HepG2 (cell line): Measurements from ENCODE around the gene RFC2. TPM values are rescaled to one million over a fixed set of nuclear protein-coding genes. Genes with fewer than 3 reads are reported as not detected.

Experiments
- ATF7 ChIP-seq, 2 experiments: fragments of 450-650 bp in 1 of 2; sonication (generic) in 1 of 2; formaldehyde crosslinking in 1 of 2; IDR thresholded peaks; 2 replicates each; pipeline versions ENCODE4 v1.4.0 to v1.6.1; 2016 to 2020; ENCODE audit warnings: antibody characterized with exemption in 1 of 2, mild to moderate bottlenecking in 1 of 2, missing genetic modification reagents in 1 of 2
- GABPB1 ChIP-seq: IDR thresholded peaks from 2 replicates; pipeline ENCODE4 v1.6.1; 2016; ENCODE audit warnings: mild to moderate bottlenecking, missing genetic modification reagents, moderate library complexity, missing compliant biosample characterization
- HDAC2 ChIP-seq: sonication (generic); formaldehyde crosslinking; IDR thresholded peaks from 2 replicates; pipeline ENCODE4 v1.4.0; 2020; ENCODE audit warnings: missing genetic modification reagents
- KIAA2018 ChIP-seq: sonication (generic); formaldehyde crosslinking; IDR thresholded peaks from 2 replicates; pipeline ENCODE4 v1.5.0; 2020; ENCODE audit warnings: mild to moderate bottlenecking, missing genetic modification reagents, borderline replicate concordance
- MEIS2 ChIP-seq: sonication (generic); formaldehyde crosslinking; IDR thresholded peaks from 2 replicates; pipeline ENCODE4 v1.9.0; 2021; ENCODE audit warnings: mild to moderate bottlenecking, missing genetic modification reagents
- SETDB1 ChIP-seq: sonication (generic); formaldehyde crosslinking; IDR thresholded peaks from 2 replicates; pipeline ENCODE4 v1.5.1; 2020; ENCODE audit warnings: missing genetic modification reagents, mild to moderate bottlenecking, borderline replicate concordance
- SP2 ChIP-seq: sonication (generic); formaldehyde crosslinking; IDR thresholded peaks from 2 replicates; pipeline ENCODE4 v1.5.1; 2020; ENCODE audit warnings: mild to moderate bottlenecking, missing genetic modification reagents
- SRSF9 ChIP-seq: fragments of 200-400 bp; formaldehyde crosslinking; IDR thresholded peaks from 2 replicates; pipeline ENCODE4 v1.6.1; 2018; ENCODE audit warnings: borderline replicate concordance, mild to moderate bottlenecking, low read depth, low read length; ENCODE audit not compliant: insufficient read depth, poor library complexity, severe bottlenecking
- ZMAT3 ChIP-seq: sonication (generic); formaldehyde crosslinking; conservative IDR thresholded peaks from 2 replicates; pipeline ENCODE4 v1.7.0; 2021; ENCODE audit warnings: missing genetic modification reagents
- ZNF382 ChIP-seq: sonication (generic); formaldehyde crosslinking; IDR thresholded peaks from 2 replicates; pipeline ENCODE4 v1.5.0; 2020; ENCODE audit warnings: missing genetic modification reagents, mild to moderate bottlenecking, borderline replicate concordance
- polyA plus RNA-seq, 8 experiments: library from polyadenylated mRNA; depleted of rRNA in 3 of 8; stranded (reverse) in 7 of 8; unstranded in 1 of 8; fragments of >200 nt; fragmentation: Illumina TruSeq in 4 of 8; extraction: Trizol in 4 of 8; gene quantifications; 2 replicates each; pipeline versions ENCODE4 v1.2.1 to v1.2.3, GENCODE V29; 2011 to 2016; ENCODE audit warnings: low read depth in 4 of 8, missing spikeins in 1 of 8, mixed read lengths in 1 of 8; ENCODE audit not compliant: insufficient read depth in 1 of 8
- total RNA-seq, 5 experiments: library from RNA; depleted of rRNA; stranded (reverse); fragments of >200 nt; fragmentation: Illumina TruSeq; extraction: Trizol; gene quantifications; 2 replicates each; pipeline ENCODE4 v1.2.3, GENCODE V29; 2016; ENCODE audit warnings: low read depth in 1 of 5
- TF ChIP-seq, protein P1 (sequence below): sonication (generic); formaldehyde crosslinking; conservative IDR thresholded peaks from 2 replicates; pipeline ENCODE4 v1.8.1; 2023; ENCODE audit warnings: missing genetic modification reagents
- TF ChIP-seq, protein P2 (sequence below): sonication (generic); formaldehyde crosslinking; IDR thresholded peaks from 2 replicates; pipeline ENCODE4 v1.5.1; 2020; ENCODE audit warnings: mild to moderate bottlenecking, missing genetic modification reagents, moderate library complexity

The RFC2 gene
- total and polyA plus RNA-seq, 2 of the 13 experiments (the other 11 are each of a cell fraction or from before 2014, with no cell fraction given), result 14.6 to 43.5 TPM

DNA sequence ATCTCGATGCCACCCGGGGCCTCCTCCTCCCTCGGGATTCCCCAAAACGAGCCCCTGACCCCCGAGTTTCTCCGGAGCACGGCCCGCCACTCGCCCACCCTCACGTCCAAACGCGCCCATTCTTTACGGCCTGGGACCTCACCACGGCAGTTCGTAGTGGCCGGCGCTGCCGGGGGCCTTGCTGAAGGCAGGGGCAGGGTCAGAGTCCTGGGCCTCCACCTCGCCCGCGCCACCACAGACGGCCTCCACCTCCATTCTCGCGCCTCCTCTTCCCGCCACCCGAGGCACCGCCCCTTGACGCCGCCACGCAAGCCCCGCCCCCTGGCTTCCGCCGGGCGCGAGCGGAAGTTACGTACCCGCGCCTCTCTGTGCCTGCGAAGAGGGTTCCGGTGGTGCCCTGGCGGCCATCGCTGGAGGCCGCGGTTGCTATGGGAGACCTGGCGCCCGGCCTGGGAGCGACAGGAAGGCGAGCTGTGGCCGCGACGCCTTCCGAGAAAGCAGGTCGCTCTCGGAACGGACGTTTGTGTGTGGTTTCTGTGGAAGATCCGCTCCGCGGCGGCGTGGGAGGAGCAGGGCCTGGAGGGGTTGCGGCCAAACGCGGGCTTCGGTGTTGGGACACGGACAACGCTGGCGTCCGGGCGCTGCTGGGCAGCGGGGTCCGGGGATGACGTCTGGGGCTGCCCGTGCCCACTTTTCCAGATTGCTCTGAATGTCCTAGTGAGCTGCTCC is at the start of gene RFC2 (continued):
- TF ChIP-seq SRSF9, result no peak
- TF ChIP-seq, protein P1, sequence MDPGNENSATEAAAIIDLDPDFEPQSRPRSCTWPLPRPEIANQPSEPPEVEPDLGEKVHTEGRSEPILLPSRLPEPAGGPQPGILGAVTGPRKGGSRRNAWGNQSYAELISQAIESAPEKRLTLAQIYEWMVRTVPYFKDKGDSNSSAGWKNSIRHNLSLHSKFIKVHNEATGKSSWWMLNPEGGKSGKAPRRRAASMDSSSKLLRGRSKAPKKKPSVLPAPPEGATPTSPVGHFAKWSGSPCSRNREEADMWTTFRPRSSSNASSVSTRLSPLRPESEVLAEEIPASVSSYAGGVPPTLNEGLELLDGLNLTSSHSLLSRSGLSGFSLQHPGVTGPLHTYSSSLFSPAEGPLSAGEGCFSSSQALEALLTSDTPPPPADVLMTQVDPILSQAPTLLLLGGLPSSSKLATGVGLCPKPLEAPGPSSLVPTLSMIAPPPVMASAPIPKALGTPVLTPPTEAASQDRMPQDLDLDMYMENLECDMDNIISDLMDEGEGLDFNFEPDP (CRISPR knock-in tag), result no peak
- TF ChIP-seq, protein P2, sequence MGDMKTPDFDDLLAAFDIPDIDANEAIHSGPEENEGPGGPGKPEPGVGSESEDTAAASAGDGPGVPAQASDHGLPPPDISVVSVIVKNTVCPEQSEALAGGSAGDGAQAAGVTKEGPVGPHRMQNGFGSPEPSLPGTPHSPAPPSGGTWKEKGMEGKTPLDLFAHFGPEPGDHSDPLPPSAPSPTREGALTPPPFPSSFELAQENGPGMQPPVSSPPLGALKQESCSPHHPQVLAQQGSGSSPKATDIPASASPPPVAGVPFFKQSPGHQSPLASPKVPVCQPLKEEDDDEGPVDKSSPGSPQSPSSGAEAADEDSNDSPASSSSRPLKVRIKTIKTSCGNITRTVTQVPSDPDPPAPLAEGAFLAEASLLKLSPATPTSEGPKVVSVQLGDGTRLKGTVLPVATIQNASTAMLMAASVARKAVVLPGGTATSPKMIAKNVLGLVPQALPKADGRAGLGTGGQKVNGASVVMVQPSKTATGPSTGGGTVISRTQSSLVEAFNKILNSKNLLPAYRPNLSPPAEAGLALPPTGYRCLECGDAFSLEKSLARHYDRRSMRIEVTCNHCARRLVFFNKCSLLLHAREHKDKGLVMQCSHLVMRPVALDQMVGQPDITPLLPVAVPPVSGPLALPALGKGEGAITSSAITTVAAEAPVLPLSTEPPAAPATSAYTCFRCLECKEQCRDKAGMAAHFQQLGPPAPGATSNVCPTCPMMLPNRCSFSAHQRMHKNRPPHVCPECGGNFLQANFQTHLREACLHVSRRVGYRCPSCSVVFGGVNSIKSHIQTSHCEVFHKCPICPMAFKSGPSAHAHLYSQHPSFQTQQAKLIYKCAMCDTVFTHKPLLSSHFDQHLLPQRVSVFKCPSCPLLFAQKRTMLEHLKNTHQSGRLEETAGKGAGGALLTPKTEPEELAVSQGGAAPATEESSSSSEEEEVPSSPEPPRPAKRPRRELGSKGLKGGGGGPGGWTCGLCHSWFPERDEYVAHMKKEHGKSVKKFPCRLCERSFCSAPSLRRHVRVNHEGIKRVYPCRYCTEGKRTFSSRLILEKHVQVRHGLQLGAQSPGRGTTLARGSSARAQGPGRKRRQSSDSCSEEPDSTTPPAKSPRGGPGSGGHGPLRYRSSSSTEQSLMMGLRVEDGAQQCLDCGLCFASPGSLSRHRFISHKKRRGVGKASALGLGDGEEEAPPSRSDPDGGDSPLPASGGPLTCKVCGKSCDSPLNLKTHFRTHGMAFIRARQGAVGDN (CRISPR knock-in tag), result peak; percentile 95
- no peak; the same call in none of the 2 replicates for TF ChIP-seq HDAC2
- peak; percentile 81 for TF ChIP-seq SP2 (CRISPR knock-in tag)
- TF ChIP-seq GABPB1, result peak; percentile 99
- TF ChIP-seq SETDB1 (CRISPR knock-in tag), result no peak
- no peak for TF ChIP-seq ZNF382
- peak; percentile 76 for TF ChIP-seq ZMAT3 (CRISPR knock-in tag)
- peak; percentile 73; the same call in 1 of the 2 replicates for TF ChIP-seq MEIS2
- TF ChIP-seq ATF7 (IDR thresholded peaks at IDR 0.05), result no peak
- peak; percentile 46; the same call in 1 of the 2 replicates for TF ChIP-seq ATF7 (CRISPR knock-in tag; IDR thresholded peaks at IDR 0.05)
- no peak for TF ChIP-seq KIAA2018
